ENCODE data around the gene SMURF1.
"Not testable (repeated sequence)": the region's sequence is repeated elsewhere in the genome, so short reads cannot be mapped to it uniquely, and the experiment has no call there.

SMURF1 gene

GRCh38 chr7:99046722-99047121 lies 97.2 kb downstream of the SMURF1 start:
- no peak for DNase-seq

GRCh38 chr7:99046262-99046661 lies 97.6 kb downstream of the SMURF1 start:
- not testable (repeated sequence) for DNase-seq

GRCh38 chr7:99044858-99045257 lies 99.0 kb downstream of the SMURF1 start:
- DNase-seq = not testable (repeated sequence)

- no peak for DNase-seq
Measured at GRCh38 chr7:99042957-99043356, 101.0 kb downstream of the SMURF1 start.

GRCh38 chr7:99041526-99041925 lies 102.4 kb downstream of the SMURF1 start:
- no peak for DNase-seq

GRCh38 chr7:99040104-99040958 lies 103.6 kb downstream of the SMURF1 start:
- peak; percentile 80 for DNase-seq

GRCh38 chr7:99039384-99039891 lies 104.5 kb downstream of the SMURF1 start:
- DNase-seq = no peak

GRCh38 chr7:99038086-99038855 lies 105.6 kb downstream of the SMURF1 start:
- no peak for DNase-seq

GRCh38 chr7:99037327-99037940 lies 106.5 kb downstream of the SMURF1 start:
- no peak for DNase-seq

- no peak for DNase-seq
Measured at GRCh38 chr7:99036546-99037111, 107.3 kb downstream of the SMURF1 start.

- DNase-seq = no peak
Measured at GRCh38 chr7:99035723-99036545, 108.0 kb downstream of the SMURF1 start.

- DNase-seq = no peak
Measured at GRCh38 chr7:99034932-99035722, 108.8 kb downstream of the SMURF1 start.

- DNase-seq = no peak
Measured at GRCh38 chr7:99033765-99034164, 110.1 kb downstream of the SMURF1 start.

GRCh38 chr7:99032928-99033327 lies 111.0 kb downstream of the SMURF1 start:
- no peak for DNase-seq

GRCh38 chr7:99031496-99031895 lies 112.4 kb downstream of the SMURF1 start:
- no peak for DNase-seq

- no peak for DNase-seq
Measured at GRCh38 chr7:99030951-99031350, 113.0 kb downstream of the SMURF1 start.

GRCh38 chr7:99030457-99030856 lies 113.5 kb downstream of the SMURF1 start:
- DNase-seq = no peak

- no peak for DNase-seq
Measured at GRCh38 chr7:99029466-99030435, 114.2 kb downstream of the SMURF1 start.

GRCh38 chr7:99028261-99028973 lies 115.5 kb downstream of the SMURF1 start:
- DNase-seq = no peak
